ENCODE results near the gene HIVEP3. TPM values are rescaled to one million over a fixed set of nuclear protein-coding genes. Genes with fewer than 3 reads are reported as not detected.

HIVEP3 gene
- 1.8 TPM in 2 replicates for total RNA-seq

GRCh38 chr1:41918450-41919043 is at the start of gene HIVEP3:
Gene HIVEP3, minus strand, starts transcription at chr1:41918922.
- no peak within 1 kb of the TSS for H3K27ac ChIP-seq (ENCODE audit: low read depth, low read length)
- DNase-seq (ENCODE audit: insufficient read length, low spot score, missing footprints), result peak; percentile 96
- peak within 1 kb of the TSS; percentile 73 for H3K4me3 ChIP-seq (ENCODE audit: insufficient read depth, low read length)
- H3K4me2 ChIP-seq (ENCODE audit: insufficient read depth, low read length), result peak within 1 kb of the TSS; percentile 85
- TF ChIP-seq CTCF (IDR thresholded peaks at IDR 0.05; ENCODE audit: extremely low read depth, low read depth, low read length), result peak; percentile 27
- no peaks in the 10 kb centered on the region for H3K36me3 ChIP-seq (ENCODE audit: insufficient read depth, low read length)
- H2AFZ ChIP-seq (ENCODE audit: low read length), result peak within 1 kb of the TSS; percentile 88
- no peaks in the 10 kb centered on the region for H3K79me2 ChIP-seq (ENCODE audit: insufficient read depth, low read length)
- no peaks in the 10 kb centered on the region for H3K27me3 ChIP-seq (ENCODE audit: insufficient read depth, low read length)
- H3K9me3 ChIP-seq (ENCODE audit: low read depth, low read length), result no peaks in the 10 kb centered on the region
- H4K20me1 ChIP-seq (ENCODE audit: insufficient read depth, low read length), result no peaks in the 10 kb centered on the region
- H3K4me1 ChIP-seq (ENCODE audit: insufficient read depth, low read length), result peaks cover 11% of the 10 kb centered on the region

- DNase-seq (ENCODE audit: insufficient read length, low spot score, missing footprints), result no peak
- Histone ChIP-seq H3K36me3 (ENCODE audit: insufficient read depth, low read length) (no peaks in the 10 kb centered on the region), H3K4me1 (ENCODE audit: insufficient read depth, low read length) (no peaks in the 10 kb centered on the region), H3K27me3 (ENCODE audit: insufficient read depth, low read length) (no peaks in the 10 kb centered on the region), H4K20me1 (ENCODE audit: insufficient read depth, low read length) (no peaks in the 10 kb centered on the region), H3K4me2 (ENCODE audit: insufficient read depth, low read length) (no peak overlapping the region), H3K9me3 (ENCODE audit: low read depth, low read length) (no peaks in the 10 kb centered on the region), H3K4me3 (ENCODE audit: insufficient read depth, low read length) (no peak overlapping the region), H3K79me2 (ENCODE audit: insufficient read depth, low read length) (no peaks in the 10 kb centered on the region), H2AFZ (ENCODE audit: low read length) (no peak overlapping the region), H3K27ac (ENCODE audit: low read depth, low read length) (no peak overlapping the region)
- no peak for TF ChIP-seq CTCF (IDR thresholded peaks at IDR 0.05; ENCODE audit: extremely low read depth, low read depth, low read length)
Observed at GRCh38 chr1:41964400-41964799, 45.7 kb upstream of the HIVEP3 start.

- Histone ChIP-seq H3K9me3 (ENCODE audit: low read depth, low read length) (no peaks in the 10 kb centered on the region), H4K20me1 (ENCODE audit: insufficient read depth, low read length) (no peaks in the 10 kb centered on the region), H3K79me2 (ENCODE audit: insufficient read depth, low read length) (no peaks in the 10 kb centered on the region), H3K4me2 (ENCODE audit: insufficient read depth, low read length) (no peak overlapping the region), H3K36me3 (ENCODE audit: insufficient read depth, low read length) (no peaks in the 10 kb centered on the region), H2AFZ (ENCODE audit: low read length) (no peak overlapping the region), H3K4me1 (ENCODE audit: insufficient read depth, low read length) (no peaks in the 10 kb centered on the region), H3K4me3 (ENCODE audit: insufficient read depth, low read length) (no peak overlapping the region), H3K27me3 (ENCODE audit: insufficient read depth, low read length) (no peaks in the 10 kb centered on the region), H3K27ac (ENCODE audit: low read depth, low read length) (no peak overlapping the region)
- no peak for TF ChIP-seq CTCF (IDR thresholded peaks at IDR 0.05; ENCODE audit: extremely low read depth, low read depth, low read length)
- peak; percentile 38 for DNase-seq (ENCODE audit: insufficient read length, low spot score, missing footprints)
Observed at GRCh38 chr1:41963636-41964035, 44.9 kb upstream of the HIVEP3 start.

GRCh38 chr1:41958015-41958673 is 39.4 kb upstream of the HIVEP3 start:
- Histone ChIP-seq H3K79me2 (ENCODE audit: insufficient read depth, low read length) (no peaks in the 10 kb centered on the region), H3K9me3 (ENCODE audit: low read depth, low read length) (no peaks in the 10 kb centered on the region), H3K4me3 (ENCODE audit: insufficient read depth, low read length) (no peak overlapping the region), H3K27ac (ENCODE audit: low read depth, low read length) (no peak overlapping the region), H3K27me3 (ENCODE audit: insufficient read depth, low read length) (no peaks in the 10 kb centered on the region), H4K20me1 (ENCODE audit: insufficient read depth, low read length) (no peaks in the 10 kb centered on the region), H2AFZ (ENCODE audit: low read length) (no peak overlapping the region), H3K4me1 (ENCODE audit: insufficient read depth, low read length) (peaks cover 41% of the 10 kb centered on the region), H3K4me2 (ENCODE audit: insufficient read depth, low read length) (no peak overlapping the region), H3K36me3 (ENCODE audit: insufficient read depth, low read length) (no peaks in the 10 kb centered on the region)
- TF ChIP-seq CTCF (IDR thresholded peaks at IDR 0.05; ENCODE audit: extremely low read depth, low read depth, low read length), result no peak
- peak; percentile 77 for DNase-seq (ENCODE audit: insufficient read length, low spot score, missing footprints)

Measured in osteoblast (primary cell).